ENCODE data around the gene NALCN.

DNA sequence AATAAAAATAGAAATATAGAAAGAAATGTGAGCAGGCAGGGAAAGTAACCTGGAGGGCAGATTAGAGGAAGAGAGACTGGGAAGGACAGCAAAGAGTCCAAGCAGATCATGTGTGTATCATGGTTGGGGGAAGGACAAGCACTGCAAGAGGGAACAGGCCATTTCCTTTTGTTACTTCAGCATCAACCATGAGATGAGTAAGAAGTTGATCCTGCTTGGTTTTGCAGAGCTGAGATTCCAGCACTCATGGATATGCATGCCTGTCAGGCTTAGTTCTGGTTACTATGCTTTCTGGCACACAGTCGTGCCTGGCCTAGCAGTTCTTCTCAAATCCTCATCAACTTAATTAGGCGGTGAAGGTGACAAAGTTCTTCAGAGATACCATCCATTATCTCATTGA lies 18.1 kb downstream of the NALCN start:
- TF ChIP-seq GATA3 (IDR thresholded peaks at IDR 0.05; ENCODE audit: low read depth, low read length) (no peak), GATA2 (IDR thresholded peaks at IDR 0.05; ENCODE audit: low read depth, low read length) (no peak)
